HEK293 (cell line): Measurements from ENCODE around the gene TIPRL.

Experiments used
- CTCF ChIA-PET: fragments of 350-600 bp; formaldehyde crosslinking; extraction: SDS; loops from one replicate; lab custom pipeline; 2021; ENCODE audit warnings: antibody characterized with exemption; lab: Yijun Ruan, JAX
- POLR2A ChIA-PET: fragments of 300-600 bp; formaldehyde crosslinking; extraction: SDS; loops from one replicate; lab custom pipeline; 2020; ENCODE audit warnings: antibody characterized with exemption, inconsistent platforms; lab: Yijun Ruan, JAX
- H3K27ac ChIP-seq: fragments of 200-500 bp; sonication (Bioruptor generic); 2 replicates; pipeline ENCODE4 v1.5.1; 2014; ENCODE audit warnings: low read depth, low read length, control low read depth, inconsistent platforms; ENCODE audit errors: extremely low read depth
- H3K36me3 ChIP-seq, 2 experiments: fragments of 200-500 bp in 1 of 2; sonication (Bioruptor generic) in 1 of 2; 1 replicate in 1 of 2; 2 replicates in 1 of 2; pipeline ENCODE4 v1.5.1; 2014 to 2017; ENCODE audit warnings: inconsistent platforms in 2 of 2, low read length in 2 of 2; ENCODE audit not compliant: control insufficient read depth in 2 of 2, insufficient read depth in 1 of 2
- H3K4me1 ChIP-seq: fragments of 200-500 bp; sonication (Bioruptor generic); 2 replicates; pipeline ENCODE4 v1.5.1; 2014; ENCODE audit warnings: mild to moderate bottlenecking, low read length, inconsistent platforms; ENCODE audit not compliant: control insufficient read depth, insufficient read depth
- H3K4me3 ChIP-seq: 2 replicates; pipeline ENCODE4 v1.5.1; 2011; ENCODE audit warnings: low read depth, mild to moderate bottlenecking, control low read depth, low read length, moderate library complexity
- H3K9me3 ChIP-seq: fragments of 200-500 bp; sonication (Bioruptor generic); 2 replicates; pipeline ENCODE4 v1.5.1; 2014; ENCODE audit warnings: low read depth, low read length, inconsistent platforms; ENCODE audit not compliant: control insufficient read depth, insufficient read depth
- HOXD13 ChIP-seq: sonication (generic); formaldehyde crosslinking; IDR thresholded peaks from 2 replicates; pipeline ENCODE4 v1.8.0; 2022; ENCODE audit warnings: missing genetic modification reagents, borderline replicate concordance
- PRDM1 ChIP-seq: fragments of 450-650 bp; formaldehyde crosslinking; IDR thresholded peaks from 2 replicates; pipeline ENCODE4; 2016; ENCODE audit warnings: missing biosample characterization, missing genetic modification characterization
- REST ChIP-seq: fragments of 450-650 bp; formaldehyde crosslinking; IDR thresholded peaks from 2 replicates; pipeline ENCODE4 v1.5.1; 2016; ENCODE audit warnings: missing biosample characterization, missing genetic modification characterization
- SALL2 ChIP-seq: fragments of 450-650 bp; formaldehyde crosslinking; IDR thresholded peaks from 2 replicates; pipeline ENCODE4 v1.5.0; 2017; ENCODE audit warnings: missing biosample characterization, mild to moderate bottlenecking, missing genetic modification characterization, borderline replicate concordance
- YY2 ChIP-seq: fragments of 450-650 bp; formaldehyde crosslinking; IDR thresholded peaks from 2 replicates; pipeline ENCODE4 v1.5.1; 2016; ENCODE audit warnings: missing biosample characterization, missing genetic modification characterization
- ZNF157 ChIP-seq: fragments of 450-650 bp; formaldehyde crosslinking; IDR thresholded peaks from 2 replicates; pipeline ENCODE4 v1.5.1; 2016; ENCODE audit warnings: missing biosample characterization, missing genetic modification characterization
- ZNF184 ChIP-seq: fragments of 450-650 bp; IDR thresholded peaks from 2 replicates; pipeline ENCODE4 v1.5.1; 2018; ENCODE audit warnings: missing biosample characterization, mild to moderate bottlenecking, missing genetic modification characterization
- ZNF266 ChIP-seq: fragments of 450-650 bp; formaldehyde crosslinking; IDR thresholded peaks from 2 replicates; pipeline ENCODE4 v1.5.1; 2016; ENCODE audit warnings: missing biosample characterization, missing genetic modification characterization, low read depth
- ZNF354C ChIP-seq: fragments of 450-650 bp; formaldehyde crosslinking; IDR thresholded peaks from 2 replicates; pipeline ENCODE4 v1.5.1; 2016; ENCODE audit warnings: missing biosample characterization, missing genetic modification characterization, low read depth, borderline replicate concordance
- ZNF37A ChIP-seq: fragments of 450-650 bp; IDR thresholded peaks from 2 replicates; pipeline ENCODE4 v1.5.1; 2018; ENCODE audit warnings: missing biosample characterization, missing genetic modification characterization
- ZNF416 ChIP-seq: fragments of 450-650 bp; formaldehyde crosslinking; IDR thresholded peaks from 2 replicates; pipeline ENCODE4 v1.5.1; 2016; ENCODE audit warnings: missing biosample characterization, missing genetic modification characterization
- ZNF596 ChIP-seq: fragments of 450-650 bp; IDR thresholded peaks from 2 replicates; pipeline ENCODE4 v1.5.0; 2018; ENCODE audit warnings: missing biosample characterization, mild to moderate bottlenecking, missing genetic modification characterization, moderate library complexity
- TF ChIP-seq, protein P1 (sequence below): fragments of 450-650 bp; formaldehyde crosslinking; IDR thresholded peaks from 2 replicates; pipeline ENCODE4 v1.5.1; 2017; ENCODE audit warnings: missing biosample characterization, missing genetic modification characterization
- TF ChIP-seq, protein P2 (sequence below): fragments of 450-650 bp; formaldehyde crosslinking; IDR thresholded peaks from 2 replicates; pipeline ENCODE4 v1.5.1; 2016; ENCODE audit warnings: missing biosample characterization, missing genetic modification characterization
- TF ChIP-seq, protein P3 (sequence below): fragments of 450-650 bp; formaldehyde crosslinking; IDR thresholded peaks from 2 replicates; pipeline ENCODE4 v1.5.1; 2017; ENCODE audit warnings: missing biosample characterization, missing genetic modification characterization
- TF ChIP-seq, protein P4 (sequence below): IDR thresholded peaks from 2 replicates; pipeline ENCODE4 v1.6.1; 2011; ENCODE audit warnings: mild to moderate bottlenecking, low read depth, low read length, borderline replicate concordance
- TF ChIP-seq, protein P5 (sequence below): fragments of 450-650 bp; formaldehyde crosslinking; IDR thresholded peaks from 2 replicates; pipeline ENCODE4 v1.5.1; 2016; ENCODE audit warnings: missing biosample characterization, missing genetic modification characterization

TIPRL gene

GRCh38 chr1:168235548-168235885, 56.8 kb downstream of the TIPRL start:
- TF ChIP-seq ZNF37A (tag by site-specific recombination) (no peak), ZNF184 (tag by site-specific recombination) (no peak), ZNF596 (tag by site-specific recombination) (no peak)
- TF ChIP-seq, protein P1, sequence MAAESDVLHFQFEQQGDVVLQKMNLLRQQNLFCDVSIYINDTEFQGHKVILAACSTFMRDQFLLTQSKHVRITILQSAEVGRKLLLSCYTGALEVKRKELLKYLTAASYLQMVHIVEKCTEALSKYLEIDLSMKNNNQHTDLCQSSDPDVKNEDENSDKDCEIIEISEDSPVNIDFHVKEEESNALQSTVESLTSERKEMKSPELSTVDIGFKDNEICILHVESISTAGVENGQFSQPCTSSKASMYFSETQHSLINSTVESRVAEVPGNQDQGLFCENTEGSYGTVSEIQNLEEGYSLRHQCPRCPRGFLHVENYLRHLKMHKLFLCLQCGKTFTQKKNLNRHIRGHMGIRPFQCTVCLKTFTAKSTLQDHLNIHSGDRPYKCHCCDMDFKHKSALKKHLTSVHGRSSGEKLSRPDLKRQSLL: no peak
- TF ChIP-seq, protein P2, sequence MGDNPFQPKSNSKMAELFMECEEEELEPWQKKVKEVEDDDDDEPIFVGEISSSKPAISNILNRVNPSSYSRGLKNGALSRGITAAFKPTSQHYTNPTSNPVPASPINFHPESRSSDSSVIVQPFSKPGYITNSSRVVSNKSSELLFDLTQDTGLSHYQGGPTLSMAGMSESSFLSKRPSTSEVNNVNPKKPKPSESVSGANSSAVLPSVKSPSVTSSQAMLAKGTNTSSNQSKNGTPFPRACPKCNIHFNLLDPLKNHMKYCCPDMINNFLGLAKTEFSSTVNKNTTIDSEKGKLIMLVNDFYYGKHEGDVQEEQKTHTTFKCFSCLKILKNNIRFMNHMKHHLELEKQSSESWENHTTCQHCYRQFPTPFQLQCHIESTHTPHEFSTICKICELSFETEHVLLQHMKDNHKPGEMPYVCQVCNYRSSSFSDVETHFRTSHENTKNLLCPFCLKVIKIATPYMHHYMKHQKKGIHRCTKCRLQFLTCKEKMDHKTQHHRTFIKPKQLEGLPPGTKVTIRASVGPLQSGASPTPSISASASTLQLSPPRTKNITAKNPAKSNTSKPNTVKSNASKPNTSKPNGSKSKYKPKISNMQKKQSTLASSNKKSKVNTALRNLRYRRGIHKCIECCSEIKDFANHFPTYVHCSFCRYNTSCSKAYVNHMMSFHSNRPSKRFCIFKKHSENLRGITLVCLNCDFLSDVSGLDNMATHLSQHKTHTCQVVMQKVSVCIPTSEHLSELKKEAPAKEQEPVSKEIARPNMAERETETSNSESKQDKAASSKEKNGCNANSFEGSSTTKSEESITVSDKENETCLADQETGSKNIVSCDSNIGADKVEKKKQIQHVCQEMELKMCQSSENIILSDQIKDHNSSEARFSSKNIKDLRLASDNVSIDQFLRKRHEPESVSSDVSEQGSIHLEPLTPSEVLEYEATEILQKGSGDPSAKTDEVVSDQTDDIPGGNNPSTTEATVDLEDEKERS (tag by site-specific recombination): no peak
- TF ChIP-seq, protein P3, sequence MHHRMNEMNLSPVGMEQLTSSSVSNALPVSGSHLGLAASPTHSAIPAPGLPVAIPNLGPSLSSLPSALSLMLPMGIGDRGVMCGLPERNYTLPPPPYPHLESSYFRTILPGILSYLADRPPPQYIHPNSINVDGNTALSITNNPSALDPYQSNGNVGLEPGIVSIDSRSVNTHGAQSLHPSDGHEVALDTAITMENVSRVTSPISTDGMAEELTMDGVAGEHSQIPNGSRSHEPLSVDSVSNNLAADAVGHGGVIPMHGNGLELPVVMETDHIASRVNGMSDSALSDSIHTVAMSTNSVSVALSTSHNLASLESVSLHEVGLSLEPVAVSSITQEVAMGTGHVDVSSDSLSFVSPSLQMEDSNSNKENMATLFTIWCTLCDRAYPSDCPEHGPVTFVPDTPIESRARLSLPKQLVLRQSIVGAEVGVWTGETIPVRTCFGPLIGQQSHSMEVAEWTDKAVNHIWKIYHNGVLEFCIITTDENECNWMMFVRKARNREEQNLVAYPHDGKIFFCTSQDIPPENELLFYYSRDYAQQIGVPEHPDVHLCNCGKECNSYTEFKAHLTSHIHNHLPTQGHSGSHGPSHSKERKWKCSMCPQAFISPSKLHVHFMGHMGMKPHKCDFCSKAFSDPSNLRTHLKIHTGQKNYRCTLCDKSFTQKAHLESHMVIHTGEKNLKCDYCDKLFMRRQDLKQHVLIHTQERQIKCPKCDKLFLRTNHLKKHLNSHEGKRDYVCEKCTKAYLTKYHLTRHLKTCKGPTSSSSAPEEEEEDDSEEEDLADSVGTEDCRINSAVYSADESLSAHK: no peak
- ChIA-PET POLR2A (interaction anchor here (1.5 kb wide), 1 partner anchor 107 kb away, joined by 4 read pairs; no protein-coding TSS in a partner anchor), CTCF (interaction anchor here (0.5 to 4.0 kb wide), 48 partner anchors 8 to 1717 kb away, joined by 3 to 31 read pairs (median 4); partner anchors contain the start of gene SFT2D2)
- Histone ChIP-seq H3K4me3 (no peak overlapping the region), H3K4me1 (no peaks in the 10 kb centered on the region), H3K27ac (no peak overlapping the region), H3K36me3 (peaks cover 18 to 93% of the 10 kb centered on the region in 2 experiments), H3K9me3 (no peaks in the 10 kb centered on the region)

DNA sequence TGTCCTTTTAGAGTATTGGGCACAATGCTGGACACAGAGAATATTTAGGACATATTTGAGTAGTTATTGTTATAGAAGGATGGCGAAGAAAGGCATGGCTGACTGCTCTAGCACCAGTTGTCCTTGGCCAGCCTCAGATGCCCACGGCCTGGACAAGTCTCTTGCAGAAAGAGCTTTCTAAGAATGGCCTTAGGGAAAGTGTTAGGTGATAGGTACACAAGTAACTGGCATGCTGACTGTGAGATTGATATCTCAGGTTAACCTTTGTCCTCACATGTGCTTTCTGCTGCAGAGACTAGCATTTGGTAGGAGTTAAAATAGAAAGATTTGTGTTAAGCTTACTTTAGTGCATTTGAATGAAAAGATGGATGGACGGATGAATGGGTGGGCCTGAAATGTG, 57.2 kb downstream of the TIPRL start:
- Histone ChIP-seq H3K4me1 (no peaks in the 10 kb centered on the region), H3K27ac (no peak overlapping the region), H3K36me3 (peaks cover 18 to 94% of the 10 kb centered on the region in 2 experiments), H3K9me3 (no peaks in the 10 kb centered on the region), H3K4me3 (no peak overlapping the region)
- ChIA-PET POLR2A (interaction anchor here (1.5 kb wide), 1 partner anchor 107 kb away, joined by 4 read pairs; no protein-coding TSS in a partner anchor), CTCF (interaction anchor here (0.5 to 4.0 kb wide), 42 partner anchors 9 to 1717 kb away, joined by 3 to 31 read pairs (median 4); partner anchors contain the start of gene SFT2D2)
- TF ChIP-seq ZNF354C (tag by site-specific recombination) (no peak), PRDM1 (no peak), ZNF266 (tag by site-specific recombination) (no peak), HOXD13 (CRISPR knock-in tag) (no peak)

- Histone ChIP-seq H3K9me3 (no peaks in the 10 kb centered on the region), H3K27ac (no peak overlapping the region), H3K4me1 (no peaks in the 10 kb centered on the region), H3K36me3 (peaks cover 22 to 93% of the 10 kb centered on the region in 2 experiments), H3K4me3 (no peak overlapping the region)
- ChIA-PET CTCF (interaction anchor here (2.2 to 4.0 kb wide), 2 partner anchors 106 to 144 kb away, joined by 8 to 31 read pairs; no protein-coding TSS in a partner anchor), POLR2A (no interaction called here)
- TF ChIP-seq SALL2 (tag by site-specific recombination) (no peak), ZNF157 (tag by site-specific recombination) (no peak), ZNF416 (tag by site-specific recombination) (no peak), YY2 (tag by site-specific recombination) (no peak), REST (tag by site-specific recombination) (no peak)
- TF ChIP-seq, protein P4, sequence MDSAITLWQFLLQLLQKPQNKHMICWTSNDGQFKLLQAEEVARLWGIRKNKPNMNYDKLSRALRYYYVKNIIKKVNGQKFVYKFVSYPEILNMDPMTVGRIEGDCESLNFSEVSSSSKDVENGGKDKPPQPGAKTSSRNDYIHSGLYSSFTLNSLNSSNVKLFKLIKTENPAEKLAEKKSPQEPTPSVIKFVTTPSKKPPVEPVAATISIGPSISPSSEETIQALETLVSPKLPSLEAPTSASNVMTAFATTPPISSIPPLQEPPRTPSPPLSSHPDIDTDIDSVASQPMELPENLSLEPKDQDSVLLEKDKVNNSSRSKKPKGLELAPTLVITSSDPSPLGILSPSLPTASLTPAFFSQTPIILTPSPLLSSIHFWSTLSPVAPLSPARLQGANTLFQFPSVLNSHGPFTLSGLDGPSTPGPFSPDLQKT: no peak
- TF ChIP-seq, protein P5, sequence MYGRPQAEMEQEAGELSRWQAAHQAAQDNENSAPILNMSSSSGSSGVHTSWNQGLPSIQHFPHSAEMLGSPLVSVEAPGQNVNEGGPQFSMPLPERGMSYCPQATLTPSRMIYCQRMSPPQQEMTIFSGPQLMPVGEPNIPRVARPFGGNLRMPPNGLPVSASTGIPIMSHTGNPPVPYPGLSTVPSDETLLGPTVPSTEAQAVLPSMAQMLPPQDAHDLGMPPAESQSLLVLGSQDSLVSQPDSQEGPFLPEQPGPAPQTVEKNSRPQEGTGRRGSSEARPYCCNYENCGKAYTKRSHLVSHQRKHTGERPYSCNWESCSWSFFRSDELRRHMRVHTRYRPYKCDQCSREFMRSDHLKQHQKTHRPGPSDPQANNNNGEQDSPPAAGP: no peak
These were observed 58.3 kb downstream of the TIPRL start for GRCh38 chr1:168236836-168237611.
